HepG2 (cell line): ENCODE data around the gene AUP1. TPM values are rescaled to one million over a fixed set of nuclear protein-coding genes. Genes with fewer than 3 reads are reported as not detected.
A peak's percentile ranks its signal among the peaks of the same experiment; 100 is the strongest.

Experiments used
- AGO2 ChIP-seq: fragments of 200-400 bp; formaldehyde crosslinking; optimal IDR thresholded peaks from 2 replicates; pipeline ENCODE3; 2017; ENCODE audit warnings: mild to moderate bottlenecking, low read depth, low read length, moderate library complexity
- ATM ChIP-seq: fragments of 450-650 bp; IDR thresholded peaks from 2 replicates; pipeline ENCODE4 v1.7.1; 2017; ENCODE audit warnings: mild to moderate bottlenecking, borderline replicate concordance
- CAMTA2 ChIP-seq: sonication (generic); formaldehyde crosslinking; IDR thresholded peaks from 2 replicates; pipeline ENCODE4 v1.4.0; 2020; ENCODE audit warnings: mild to moderate bottlenecking, missing genetic modification reagents, borderline replicate concordance
- CBFB ChIP-seq: sonication (generic); formaldehyde crosslinking; IDR thresholded peaks from 2 replicates; pipeline ENCODE4 v1.4.0; 2020; ENCODE audit warnings: missing genetic modification reagents
- CSRNP2 ChIP-seq: sonication (generic); formaldehyde crosslinking; conservative IDR thresholded peaks from 2 replicates; pipeline ENCODE4 v1.8.0; 2022; ENCODE audit warnings: low read depth, missing genetic modification reagents
- LRRFIP1 ChIP-seq: sonication (generic); formaldehyde crosslinking; conservative IDR thresholded peaks from 2 replicates; pipeline ENCODE4 v1.4.0; 2020; ENCODE audit warnings: missing genetic modification reagents
- MAFF ChIP-seq: IDR thresholded peaks from 2 replicates; pipeline ENCODE4 v1.6.1; 2011; ENCODE audit warnings: low read depth, low read length, improper control_type of control experiment
- MTA1 ChIP-seq: sonication (generic); formaldehyde crosslinking; IDR thresholded peaks from 2 replicates; pipeline ENCODE4 v1.4.0; 2020; ENCODE audit warnings: missing genetic modification reagents, mild to moderate bottlenecking, borderline replicate concordance
- NFE2L1 ChIP-seq: sonication (generic); formaldehyde crosslinking; IDR thresholded peaks from 2 replicates; pipeline ENCODE4 v1.4.0; 2020; ENCODE audit warnings: missing genetic modification reagents, mild to moderate bottlenecking, borderline replicate concordance
- NFYC ChIP-seq: IDR thresholded peaks from 2 replicates; pipeline ENCODE4 v1.6.1; 2016; ENCODE audit warnings: missing genetic modification reagents, missing compliant biosample characterization
- PRDM10 ChIP-seq: sonication (generic); formaldehyde crosslinking; IDR thresholded peaks from 2 replicates; pipeline ENCODE4 v1.4.0; 2020; ENCODE audit warnings: low read depth, missing genetic modification reagents
- RXRA ChIP-seq: sonication (generic); formaldehyde crosslinking; IDR thresholded peaks from 2 replicates; pipeline ENCODE4 v1.5.1; 2020; ENCODE audit warnings: missing genetic modification reagents
- TBP ChIP-seq: sonication (generic); formaldehyde crosslinking; IDR thresholded peaks from 2 replicates; pipeline ENCODE4 v1.5.0; 2020; ENCODE audit warnings: missing genetic modification reagents
- TCF12 ChIP-seq, 2 experiments: fragments of 450-650 bp in 1 of 2; sonication (generic) in 1 of 2; formaldehyde crosslinking in 1 of 2; IDR thresholded peaks; 2 replicates each; pipeline versions ENCODE4 v1.6.1 to v1.8.0; 2017 to 2022; ENCODE audit warnings: antibody characterized with exemption in 1 of 2, mild to moderate bottlenecking in 1 of 2, missing genetic modification reagents in 1 of 2, moderate library complexity in 1 of 2
- ZFX ChIP-seq: sonication (generic); formaldehyde crosslinking; IDR thresholded peaks from 2 replicates; pipeline ENCODE4 v1.4.0; 2020; ENCODE audit warnings: mild to moderate bottlenecking, low read depth, missing genetic modification reagents, moderate library complexity
- ZMAT3 ChIP-seq: sonication (generic); formaldehyde crosslinking; conservative IDR thresholded peaks from 2 replicates; pipeline ENCODE4 v1.7.0; 2021; ENCODE audit warnings: missing genetic modification reagents
- ZNF431 ChIP-seq: sonication (generic); formaldehyde crosslinking; IDR thresholded peaks from 2 replicates; pipeline ENCODE4 v1.9.0; 2022; ENCODE audit warnings: missing genetic modification reagents, low read depth, mild to moderate bottlenecking, borderline replicate concordance
- ZNF556 ChIP-seq: sonication (generic); formaldehyde crosslinking; IDR thresholded peaks from 2 replicates; pipeline ENCODE4 v1.4.0; 2020; ENCODE audit warnings: mild to moderate bottlenecking, missing genetic modification reagents, borderline replicate concordance
- ZNF557 ChIP-seq: sonication (generic); formaldehyde crosslinking; IDR thresholded peaks from 2 replicates; pipeline ENCODE4 v1.4.0; 2020; ENCODE audit warnings: missing genetic modification reagents
- ZNF775 ChIP-seq: sonication (generic); formaldehyde crosslinking; IDR thresholded peaks from 2 replicates; pipeline ENCODE4 v1.4.0; 2020; ENCODE audit warnings: missing genetic modification reagents, mild to moderate bottlenecking, moderate library complexity, borderline replicate concordance
- polyA plus RNA-seq, 8 experiments: library from polyadenylated mRNA; depleted of rRNA in 3 of 8; stranded (reverse) in 7 of 8; unstranded in 1 of 8; fragments of >200 nt; fragmentation: Illumina TruSeq in 4 of 8; extraction: Trizol in 4 of 8; gene quantifications; 2 replicates each; pipeline versions ENCODE4 v1.2.1 to v1.2.3, GENCODE V29; 2011 to 2016; ENCODE audit warnings: low read depth in 4 of 8, missing spikeins in 1 of 8, mixed read lengths in 1 of 8; ENCODE audit not compliant: insufficient read depth in 1 of 8
- total RNA-seq, 5 experiments: library from RNA; depleted of rRNA; stranded (reverse); fragments of >200 nt; fragmentation: Illumina TruSeq; extraction: Trizol; gene quantifications; 2 replicates each; pipeline ENCODE4 v1.2.3, GENCODE V29; 2016; ENCODE audit warnings: low read depth in 1 of 5
- TF ChIP-seq, protein P1 (sequence below): sonication (generic); formaldehyde crosslinking; IDR thresholded peaks from 2 replicates; pipeline ENCODE4 v1.8.1; 2023; ENCODE audit warnings: missing genetic modification reagents, mild to moderate bottlenecking, borderline replicate concordance

AUP1 gene
- total and polyA plus RNA-seq, 2 of the 13 experiments (the other 11 are each of a cell fraction or from before 2014, with no cell fraction given) = 174 to 267 TPM

DNA sequence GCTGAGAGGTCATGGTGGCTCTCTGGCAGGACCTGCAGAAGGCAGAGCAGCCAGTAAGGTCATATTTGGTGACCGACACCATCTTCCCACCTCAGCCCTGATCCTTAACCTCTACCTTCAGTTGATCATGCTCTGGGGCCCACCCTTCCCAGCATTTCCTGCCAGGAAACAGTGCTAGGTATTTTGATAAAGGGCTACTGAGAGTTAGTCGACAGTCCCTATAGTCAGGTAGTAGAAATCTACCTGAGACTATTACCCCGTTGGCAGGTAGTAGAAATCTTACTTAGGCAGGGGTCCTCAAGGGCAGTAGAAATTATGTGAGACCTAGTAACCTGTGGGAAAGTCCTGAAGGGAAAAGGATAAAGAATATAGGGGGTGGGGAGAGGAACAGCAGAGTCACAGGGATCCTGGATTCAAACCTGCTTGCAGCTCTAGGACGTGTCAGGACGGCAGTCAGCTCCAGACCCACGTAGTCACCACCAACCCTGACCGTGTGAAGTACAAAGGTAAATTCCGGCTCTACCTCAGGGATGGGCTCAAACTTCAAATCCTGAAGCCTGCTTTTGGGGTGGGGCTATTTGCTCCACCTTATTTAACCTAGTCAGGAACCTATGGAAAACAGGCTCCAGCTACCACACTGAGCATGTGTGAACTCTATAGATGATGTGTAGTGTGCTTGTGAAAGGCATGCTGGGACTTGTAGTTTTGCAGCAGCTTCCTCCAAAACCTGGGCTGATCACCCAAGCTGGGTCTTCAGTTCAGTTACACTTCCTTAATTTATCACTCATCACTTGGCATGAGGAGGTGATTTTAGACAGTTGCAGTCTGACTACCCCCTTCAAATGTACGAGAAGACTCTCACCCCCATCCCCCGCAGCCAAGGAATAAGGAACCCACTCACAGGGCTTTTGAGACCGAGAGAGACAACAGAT lies 3.5 kb downstream of the AUP1 start, which contains the start of gene DQX1 (continued):
- TF ChIP-seq CSRNP2 (CRISPR knock-in tag) (no peak), ZNF557 (CRISPR knock-in tag) (peak; percentile 37; the same call in 1 of the 2 replicates), NFYC (CRISPR knock-in tag) (peak; percentile 62), ZNF775 (CRISPR knock-in tag) (no peak), MTA1 (no peak), CAMTA2 (CRISPR knock-in tag) (no peak), ZNF431 (CRISPR knock-in tag) (no peak), AGO2 (peak; percentile 40), TBP (CRISPR knock-in tag) (no peak), PRDM10 (CRISPR knock-in tag) (peak; percentile 43; the same call in 1 of the 2 replicates), ZNF556 (CRISPR knock-in tag) (no peak), ATM (no peak), LRRFIP1 (CRISPR knock-in tag) (no peak), ZMAT3 (peak; percentile 76; the same call in 1 of the 2 replicates), NFE2L1 (CRISPR knock-in tag) (no peak), MAFF (0 out of 2 replicates have a peak, but pooled peaks have one; percentile 14), TCF12 (IDR thresholded peaks at IDR 0.05) (no peak), TCF12 (CRISPR knock-in tag; IDR thresholded peaks at IDR 0.05) (no peak), CBFB (CRISPR knock-in tag) (peak; percentile 38), ZFX (CRISPR knock-in tag) (no peak), RXRA (CRISPR knock-in tag) (peak; percentile 81; the same call in 1 of the 2 replicates)
- TF ChIP-seq, protein P1, sequence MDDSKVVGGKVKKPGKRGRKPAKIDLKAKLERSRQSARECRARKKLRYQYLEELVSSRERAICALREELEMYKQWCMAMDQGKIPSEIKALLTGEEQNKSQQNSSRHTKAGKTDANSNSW (CRISPR knock-in tag) = no peak
